ENCODE data around the gene ADAMTS5.

ADAMTS5 gene

GRCh38 chr21:26946744-26947446 lies 20.0 kb downstream of the ADAMTS5 start:
- no peak for DNase-seq

GRCh38 chr21:26945916-26946675 lies 20.8 kb downstream of the ADAMTS5 start:
- DNase-seq = no peak

GRCh38 chr21:26943921-26944320 lies 23.0 kb downstream of the ADAMTS5 start:
- DNase-seq = no peak

- no peak for DNase-seq
These were observed 25.5 kb downstream of the ADAMTS5 start for GRCh38 chr21:26941421-26941820.

GRCh38 chr21:26939601-26940111 lies 27.2 kb downstream of the ADAMTS5 start:
- no peak for DNase-seq

- no peak for DNase-seq
These were observed 30.2 kb downstream of the ADAMTS5 start for GRCh38 chr21:26936641-26937040.

- no peak for DNase-seq
These were observed 30.9 kb downstream of the ADAMTS5 start for GRCh38 chr21:26935977-26936376.

- DNase-seq = no peak
These were observed 32.5 kb downstream of the ADAMTS5 start for GRCh38 chr21:26934383-26934782.

GRCh38 chr21:26933448-26933847 lies 33.4 kb downstream of the ADAMTS5 start:
- no peak for DNase-seq

GRCh38 chr21:26925636-26926035 lies 41.3 kb downstream of the ADAMTS5 start:
- DNase-seq = no peak

GRCh38 chr21:26925122-26925521 lies 41.8 kb downstream of the ADAMTS5 start:
- DNase-seq = no peak

- no peak for DNase-seq
These were observed 42.9 kb downstream of the ADAMTS5 start for GRCh38 chr21:26923986-26924385.

GRCh38 chr21:26920055-26920454 lies 46.8 kb downstream of the ADAMTS5 start:
- DNase-seq = no peak

- DNase-seq = no peak
These were observed 48.4 kb downstream of the ADAMTS5 start for GRCh38 chr21:26918323-26919079.

- no peak for DNase-seq
These were observed 50.1 kb downstream of the ADAMTS5 start for GRCh38 chr21:26916799-26917198.

- DNase-seq = no peak
These were observed 52.3 kb downstream of the ADAMTS5 start for GRCh38 chr21:26914557-26914956.

GRCh38 chr21:26912466-26912865 lies 54.4 kb downstream of the ADAMTS5 start:
- no peak for DNase-seq

GRCh38 chr21:26909972-26910371 lies 56.9 kb downstream of the ADAMTS5 start:
- DNase-seq = no peak

- DNase-seq = no peak
These were observed 65.9 kb downstream of the ADAMTS5 start for GRCh38 chr21:26900980-26901379.

GRCh38 chr21:26892151-26892550 lies 74.7 kb downstream of the ADAMTS5 start:
- DNase-seq = no peak

GRCh38 chr21:26888931-26889330 lies 78.0 kb downstream of the ADAMTS5 start:
- no peak for DNase-seq

GRCh38 chr21:26888256-26888655 lies 78.6 kb downstream of the ADAMTS5 start:
- DNase-seq = no peak

GRCh38 chr21:26887251-26887650 lies 79.6 kb downstream of the ADAMTS5 start:
- no peak for DNase-seq

- no peak for DNase-seq
These were observed 82.5 kb downstream of the ADAMTS5 start for GRCh38 chr21:26884436-26884835.

Measured in GDM1 (cell line).